Superior temporal gyrus (tissue), 1 donor: ENCODE data around the gene ZNF281.
A peak's percentile ranks its signal among the peaks of the same experiment; 100 is the strongest.

Experiments
- DNase-seq: peaks from one replicate; pipeline ENCODE4 v3.0.0-alpha.2; 2016; ENCODE audit errors: extremely low spot score

ZNF281 gene

GRCh38 chr1:200386416-200386815 is 23.4 kb downstream of the ZNF281 start:
- no peak for DNase-seq

- DNase-seq: no peak
Measured at GRCh38 chr1:200384818-200385390, 24.9 kb downstream of the ZNF281 start.

- DNase-seq: no peak
Measured at GRCh38 chr1:200381256-200381984, 28.4 kb downstream of the ZNF281 start.

GRCh38 chr1:200380589-200381021 is 29.2 kb downstream of the ZNF281 start:
- DNase-seq: no peak

- DNase-seq: peak; percentile 5
Measured at GRCh38 chr1:200379940-200380588, 29.8 kb downstream of the ZNF281 start.

- DNase-seq: peak; percentile 14
Measured at GRCh38 chr1:200379432-200379757, 30.4 kb downstream of the ZNF281 start.

- DNase-seq: peak; percentile 12
Measured at GRCh38 chr1:200378096-200378495, 31.7 kb downstream of the ZNF281 start.

- DNase-seq: no peak
Measured at GRCh38 chr1:200376528-200376927, 33.3 kb downstream of the ZNF281 start.

- peak; percentile 43 for DNase-seq
Measured at GRCh38 chr1:200374569-200375295, 35.1 kb downstream of the ZNF281 start.

GRCh38 chr1:200373811-200374231 is 36.0 kb downstream of the ZNF281 start:
- DNase-seq: peak; percentile 92

GRCh38 chr1:200372885-200373181 is 37.0 kb downstream of the ZNF281 start:
- DNase-seq: peak; percentile 55

- DNase-seq: peak; percentile 39
Measured at GRCh38 chr1:200372095-200372884, 37.5 kb downstream of the ZNF281 start.

GRCh38 chr1:200369706-200370105 is 40.1 kb downstream of the ZNF281 start:
- no peak for DNase-seq

- DNase-seq: no peak
Measured at GRCh38 chr1:200369131-200369530, 40.7 kb downstream of the ZNF281 start.

- no peak for DNase-seq
Measured at GRCh38 chr1:200368556-200368955, 41.3 kb downstream of the ZNF281 start.

GRCh38 chr1:200367841-200368534 is 41.8 kb downstream of the ZNF281 start:
- DNase-seq: no peak

- no peak for DNase-seq
Measured at GRCh38 chr1:200366577-200367253, 43.1 kb downstream of the ZNF281 start.

- no peak for DNase-seq
Measured at GRCh38 chr1:200365897-200366426, 43.9 kb downstream of the ZNF281 start.

- no peak for DNase-seq
Measured at GRCh38 chr1:200364831-200365230, 45.0 kb downstream of the ZNF281 start.

GRCh38 chr1:200364091-200364759 is 45.6 kb downstream of the ZNF281 start:
- peak; percentile 33 for DNase-seq
